HepG2 (cell line): ENCODE results near the gene ADAD2. TPM values are rescaled to one million over a fixed set of nuclear protein-coding genes. Genes with fewer than 3 reads are reported as not detected.

ENCODE experiments used
- FLYWCH1 ChIP-seq: sonication (generic); formaldehyde crosslinking; IDR thresholded peaks from 2 replicates; pipeline ENCODE4 v1.8.1; 2023; ENCODE audit warnings: mild to moderate bottlenecking, missing genetic modification reagents
- KLF16 ChIP-seq, 2 experiments: sonication (generic) in 1 of 2; formaldehyde crosslinking in 1 of 2; IDR thresholded peaks; 2 replicates each; pipeline versions ENCODE4 v1.6.1 to v1.8.0; 2016 to 2023; ENCODE audit warnings: missing genetic modification reagents in 2 of 2, missing compliant biosample characterization in 1 of 2
- MAX ChIP-seq: IDR thresholded peaks from 2 replicates; pipeline ENCODE4 v1.6.1; 2012; ENCODE audit warnings: inconsistent platforms
- NR0B2 ChIP-seq: sonication (generic); formaldehyde crosslinking; IDR thresholded peaks from 2 replicates; pipeline ENCODE4 v1.4.0; 2020; ENCODE audit warnings: mild to moderate bottlenecking, missing genetic modification reagents
- POLR2AphosphoS2 ChIP-seq: IDR thresholded peaks from 2 replicates; pipeline ENCODE4 v1.6.1; 2011; ENCODE audit warnings: low read depth, low read length, improper control_type of control experiment
- ZNF407 ChIP-seq: sonication (generic); formaldehyde crosslinking; IDR thresholded peaks from one replicate; pipeline ENCODE4 v1.5.1; 2020; ENCODE audit warnings: mild to moderate bottlenecking, missing genetic modification reagents; ENCODE audit errors: not compliant biosample characterization
- ZNF790 ChIP-seq: sonication (generic); formaldehyde crosslinking; IDR thresholded peaks from 2 replicates; pipeline ENCODE4 v1.8.0; 2022; ENCODE audit warnings: missing genetic modification reagents, mild to moderate bottlenecking, borderline replicate concordance
- polyA plus RNA-seq, 8 experiments: library from polyadenylated mRNA; depleted of rRNA in 3 of 8; stranded (reverse) in 7 of 8; unstranded in 1 of 8; fragments of >200 nt; fragmentation: Illumina TruSeq in 4 of 8; extraction: Trizol in 4 of 8; gene quantifications; 2 replicates each; pipeline versions ENCODE4 v1.2.1 to v1.2.3, GENCODE V29; 2011 to 2016; ENCODE audit warnings: low read depth in 4 of 8, missing spikeins in 1 of 8, mixed read lengths in 1 of 8; ENCODE audit not compliant: insufficient read depth in 1 of 8
- total RNA-seq, 5 experiments: library from RNA; depleted of rRNA; stranded (reverse); fragments of >200 nt; fragmentation: Illumina TruSeq; extraction: Trizol; gene quantifications; 2 replicates each; pipeline ENCODE4 v1.2.3, GENCODE V29; 2016; ENCODE audit warnings: low read depth in 1 of 5

The ADAD2 gene
- total and polyA plus RNA-seq, 2 of the 13 experiments (the other 11 are each of a cell fraction or from before 2014, with no cell fraction given), result not detected

DNA sequence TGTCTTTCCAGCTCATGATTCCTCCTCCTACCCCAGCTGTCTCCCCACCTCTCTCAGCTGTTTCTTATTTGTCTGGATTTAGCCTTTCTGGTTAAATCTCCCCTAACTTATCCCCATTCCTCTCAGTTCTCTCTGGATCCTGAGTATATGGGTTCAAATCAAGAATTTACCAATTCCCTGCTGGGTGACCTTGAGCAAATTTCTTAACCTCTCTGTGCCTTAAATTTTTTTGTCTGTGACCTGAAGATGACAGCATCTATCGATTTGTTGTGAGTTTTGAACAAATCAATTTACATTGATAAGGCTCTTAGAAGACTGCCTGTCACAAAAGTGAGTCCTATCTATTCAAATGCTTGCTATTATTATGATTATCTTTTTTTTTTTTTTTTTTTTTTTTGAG, 50.8 kb downstream of the ADAD2 start (continued):
- TF ChIP-seq ZNF407 (CRISPR knock-in tag) (no peak), MAX (no peak), FLYWCH1 (CRISPR knock-in tag) (no peak), POLR2AphosphoS2 (no peak), NR0B2 (CRISPR knock-in tag) (no peak), ZNF790 (no peak), KLF16 (CRISPR knock-in tag; IDR thresholded peaks at IDR 0.05) (no peak)
- TF ChIP-seq, all 625 proteins: peak for 0
